Stomach smooth muscle (tissue), 2 donors: ENCODE results near the gene GIT1.

Source experiments
- H3K27ac ChIP-seq: one replicate; pipeline ENCODE4 v1.7.0; 2013; ENCODE audit warnings: mild to moderate bottlenecking, low read length, inconsistent platforms
- H3K27me3 ChIP-seq, 2 donors: one replicate each; pipeline ENCODE4 v1.7.0; 2013; ENCODE audit warnings: low read length in 2 of 2; ENCODE audit not compliant: insufficient read depth in 2 of 2, control insufficient read depth in 1 of 2
- H3K36me3 ChIP-seq, 2 donors: one replicate each; pipeline ENCODE4 v1.7.0; 2013; ENCODE audit warnings: low read length in 2 of 2; ENCODE audit not compliant: control insufficient read depth in 2 of 2, insufficient read depth in 2 of 2
- H3K4me1 ChIP-seq: one replicate; pipeline ENCODE4 v1.7.0; 2013; ENCODE audit warnings: low read length; ENCODE audit not compliant: control insufficient read depth, insufficient read depth
- H3K4me3 ChIP-seq, 2 donors: one replicate each; pipeline ENCODE4 v1.7.0; 2013; ENCODE audit warnings: low read length in 2 of 2
- H3K9ac ChIP-seq, 2 donors: one replicate each; pipeline ENCODE4 v1.7.0; 2013; ENCODE audit warnings: low read length in 2 of 2, mild to moderate bottlenecking in 1 of 2
- H3K9me3 ChIP-seq, 2 donors: one replicate each; pipeline ENCODE4 v1.7.0; 2013; ENCODE audit warnings: low read length in 2 of 2; ENCODE audit not compliant: control insufficient read depth in 2 of 2
- donor health status: healthy.
- donor health status: Pancreatic carcinoma.

Gene GIT1

GRCh38 chr17:29592850-29593551 is 3.6 kb upstream of the GIT1 start, which contains the start of gene ANKRD13B:
ANKRD13B (plus strand) TSS chr17:29593132; CDS start chr17:29593622, 490 bp downstream.
- Histone ChIP-seq H3K4me1 (peaks cover 60% of the 10 kb centered on the region), H3K9ac (peak within 1 kb of the TSS; percentile 36 to 48)

GRCh38 chr17:29591737-29592608 is 2.5 kb upstream of the GIT1 start:
- H3K27me3 ChIP-seq, result peaks cover 0 to 3% of the 10 kb centered on the region in 2 donors
- H3K9ac ChIP-seq, result peak overlapping the region in 1 of 2 donors; percentile 35
- peak overlapping the region; percentile 71 for H3K27ac ChIP-seq
- peak overlapping the region; percentile 75 to 77 for H3K4me3 ChIP-seq
- H3K4me1 ChIP-seq, result peaks cover 68% of the 10 kb centered on the region
- no peaks in the 10 kb centered on the region for H3K36me3 ChIP-seq
- H3K9me3 ChIP-seq, result no peaks in the 10 kb centered on the region

More at GRCh38 chr17:29592850-29593551, 3.6 kb upstream of the GIT1 start, which contains the start of gene ANKRD13B:
- no peaks in the 10 kb centered on the region for H3K36me3 ChIP-seq
- no peaks in the 10 kb centered on the region for H3K9me3 ChIP-seq
- peak within 1 kb of the TSS; percentile 71 for H3K27ac ChIP-seq
- peak within 1 kb of the TSS; percentile 75 to 77 for H3K4me3 ChIP-seq
- peaks cover 0 to 3% of the 10 kb centered on the region in 2 donors for H3K27me3 ChIP-seq

- H3K27me3 ChIP-seq, result peaks cover 0 to 3% of the 10 kb centered on the region in 2 donors
- H3K4me3 ChIP-seq, result peak overlapping the region; percentile 56 to 77
- H3K27ac ChIP-seq, result peak overlapping the region; percentile 71
- H3K9me3 ChIP-seq, result no peaks in the 10 kb centered on the region
- peak overlapping the region in 1 of 2 donors; percentile 12 for H3K9ac ChIP-seq
- no peaks in the 10 kb centered on the region for H3K36me3 ChIP-seq
- H3K4me1 ChIP-seq, result peaks cover 70% of the 10 kb centered on the region
These were observed 1.8 kb upstream of the GIT1 start for GRCh38 chr17:29591146-29591736.

DNA sequence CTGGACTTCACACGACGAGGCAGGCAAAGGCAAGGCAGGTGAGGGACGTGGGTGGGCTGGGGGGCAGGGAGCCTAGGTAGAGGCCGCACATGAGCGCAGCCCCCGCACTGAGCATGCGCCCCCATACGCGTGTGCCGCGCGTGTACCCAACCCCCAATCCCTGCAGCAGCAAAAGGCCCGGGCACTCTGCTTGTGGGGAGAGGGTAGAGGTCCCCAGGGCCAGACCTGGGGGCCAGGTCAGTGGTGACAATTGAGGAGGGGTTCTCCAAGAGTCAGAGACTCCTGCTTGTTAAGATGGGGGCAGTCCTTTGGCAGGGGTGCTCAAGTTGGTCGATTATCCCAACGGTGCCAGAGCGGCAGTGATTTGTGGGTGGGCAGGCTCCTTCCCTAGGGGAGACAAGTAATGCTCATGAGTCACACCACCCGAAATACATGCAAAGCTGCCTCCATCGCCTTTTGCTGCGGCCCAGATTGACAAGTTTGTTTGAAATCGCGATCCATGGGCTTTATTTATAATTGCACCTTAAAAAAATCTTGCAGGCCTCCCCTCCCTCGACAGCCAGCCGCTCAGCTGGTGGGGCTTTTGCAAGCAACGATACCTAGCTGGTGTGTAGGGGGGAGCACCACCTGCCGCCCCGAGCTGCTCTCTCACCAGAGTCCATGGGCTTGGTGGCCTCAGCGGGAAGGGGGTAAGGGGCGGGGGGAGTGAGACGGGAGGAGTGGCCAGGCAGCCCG is 1.1 kb upstream of the GIT1 start:
- Histone ChIP-seq H3K9ac (peak overlapping the region; percentile 60 to 72), H3K4me3 (peak overlapping the region; percentile 77), H3K4me1 (peaks cover 66% of the 10 kb centered on the region), H3K9me3 (no peaks in the 10 kb centered on the region), H3K27ac (peak overlapping the region; percentile 71), H3K27me3 (peaks cover 0 to 3% of the 10 kb centered on the region in 2 donors), H3K36me3 (no peaks in the 10 kb centered on the region)

DNA sequence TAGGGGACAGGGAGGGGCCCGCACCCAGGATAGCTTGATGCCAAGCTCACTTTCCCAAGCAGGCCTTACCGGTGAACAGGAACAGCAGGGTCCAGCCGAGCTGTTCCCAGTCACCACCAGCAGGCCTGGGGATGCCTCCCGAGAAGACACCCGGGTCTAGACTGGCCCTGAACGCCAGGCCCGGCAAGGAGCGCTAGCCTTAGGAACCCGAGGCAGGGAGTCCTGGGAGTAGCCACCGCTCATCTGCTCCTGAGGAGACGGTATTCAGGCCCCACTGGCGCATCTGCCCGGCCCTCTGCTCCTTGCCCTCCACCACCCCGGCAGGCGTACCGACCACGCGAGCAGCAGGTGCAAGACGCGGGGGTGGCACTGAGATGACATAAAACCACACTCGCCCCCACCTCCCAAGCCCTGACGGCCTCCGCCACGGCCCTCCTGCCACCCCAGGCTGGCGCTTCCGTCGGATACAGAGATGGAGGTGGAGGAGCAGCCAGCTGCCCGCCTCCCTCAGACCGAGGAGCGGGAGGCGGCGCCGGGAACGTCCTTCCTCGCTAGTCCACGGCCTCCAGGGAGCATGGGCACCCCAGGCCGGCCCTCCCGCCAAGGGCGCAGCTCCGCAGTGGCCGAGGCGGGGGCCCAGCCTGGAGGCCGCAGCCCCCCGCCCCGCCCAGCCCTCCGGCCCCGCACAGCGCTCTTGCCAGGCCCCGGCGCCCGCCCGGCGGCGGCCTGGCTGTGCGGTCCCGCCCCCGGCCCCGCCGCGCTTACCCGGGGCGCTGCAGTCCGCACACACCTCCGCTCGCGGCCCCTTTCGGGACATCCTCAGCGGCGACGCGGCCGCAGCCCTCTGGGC is 661 bp downstream of the GIT1 start:
- H3K4me1 ChIP-seq, result peaks cover 72% of the 10 kb centered on the region
- peak overlapping the region; percentile 73 to 82 for H3K9ac ChIP-seq

DNA sequence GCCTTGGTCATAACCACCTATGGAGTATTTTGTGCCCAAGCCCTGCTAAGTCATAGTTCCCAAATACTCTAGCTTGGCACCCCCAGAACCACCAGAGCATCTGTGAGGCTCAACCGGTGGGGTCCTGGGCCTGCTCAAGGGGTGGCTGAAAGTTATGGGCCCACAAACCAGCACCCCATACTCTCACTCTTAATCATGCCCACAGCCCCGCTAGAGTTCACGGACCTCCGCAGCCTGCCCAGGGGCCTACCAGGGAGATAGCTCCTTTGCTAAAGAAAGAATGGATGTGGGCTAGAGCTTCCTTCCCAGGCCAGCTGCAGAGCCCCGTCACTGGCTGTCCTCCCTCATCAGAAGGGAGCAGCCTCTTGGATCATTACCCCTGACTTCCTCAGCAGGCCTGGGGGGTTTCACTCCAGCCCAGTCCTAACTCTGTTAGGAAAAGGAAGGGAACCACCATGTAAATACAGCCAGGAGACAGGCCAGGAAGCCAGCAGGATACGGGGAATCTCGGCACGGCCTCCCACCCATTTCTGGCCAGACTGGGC is 1.4 kb downstream of the GIT1 start:
- peak overlapping the region; percentile 73 to 82 for H3K9ac ChIP-seq
- H3K9me3 ChIP-seq, result no peaks in the 10 kb centered on the region
- no peaks in the 10 kb centered on the region for H3K27me3 ChIP-seq
- peaks cover 75% of the 10 kb centered on the region for H3K4me1 ChIP-seq
- peak overlapping the region; percentile 64 for H3K27ac ChIP-seq
- H3K4me3 ChIP-seq, result peak overlapping the region; percentile 81 to 88
- peaks cover 0 to under 1% of the 10 kb centered on the region in 2 donors for H3K36me3 ChIP-seq

More for the DNA sequence above, 661 bp downstream of the GIT1 start:
- Histone ChIP-seq H3K27ac (peak overlapping the region; percentile 64), H3K9me3 (no peaks in the 10 kb centered on the region), H3K4me3 (peak overlapping the region; percentile 81 to 88), H3K27me3 (peaks cover 0 to 2% of the 10 kb centered on the region in 2 donors), H3K36me3 (no peaks in the 10 kb centered on the region)

DNA sequence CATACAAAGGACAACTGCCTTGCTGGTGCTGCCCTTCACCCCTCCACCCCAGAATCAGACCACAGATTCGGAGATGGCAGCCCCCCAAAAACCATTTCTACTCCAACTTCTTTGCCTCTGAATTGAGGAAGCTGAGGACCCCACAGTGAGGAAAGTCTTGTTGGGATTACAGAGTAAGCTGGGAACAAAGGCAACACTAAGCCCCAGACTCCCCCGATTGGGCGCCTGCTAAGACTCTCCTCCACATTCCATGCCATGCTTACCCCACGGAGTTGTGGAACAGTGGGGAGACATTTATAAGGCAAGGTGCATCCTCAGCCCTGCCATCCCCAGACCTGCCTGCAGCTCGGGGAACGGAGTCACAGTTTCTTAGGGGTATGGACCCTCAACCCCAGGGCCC is 1.9 kb downstream of the GIT1 start:
- Histone ChIP-seq H3K27me3 (no peaks in the 10 kb centered on the region), H3K36me3 (peaks cover 0 to 4% of the 10 kb centered on the region in 2 donors), H3K9me3 (no peaks in the 10 kb centered on the region), H3K4me3 (peak overlapping the region; percentile 81 to 88), H3K9ac (peak overlapping the region; percentile 73 to 82), H3K4me1 (peaks cover 72% of the 10 kb centered on the region), H3K27ac (peak overlapping the region; percentile 64)

- Histone ChIP-seq H3K4me3 (peak overlapping the region in 1 of 2 donors; percentile 15), H3K4me1 (peaks cover 65% of the 10 kb centered on the region), H3K9ac (peak overlapping the region in 1 of 2 donors; percentile 31)
These were observed 2.6 kb downstream of the GIT1 start for GRCh38 chr17:29586676-29587469.

More at GRCh38 chr17:29586676-29587469, 2.6 kb downstream of the GIT1 start:
- peaks cover 6 to 9% of the 10 kb centered on the region in 2 donors for H3K36me3 ChIP-seq
- H3K27me3 ChIP-seq, result no peaks in the 10 kb centered on the region
- H3K27ac ChIP-seq, result peak overlapping the region; percentile 64
- no peaks in the 10 kb centered on the region for H3K9me3 ChIP-seq
